Measurements from ENCODE around the gene ZBTB12. TPM values are rescaled to one million over a fixed set of nuclear protein-coding genes. Genes with fewer than 3 reads are reported as not detected.

The ZBTB12 gene
- total and polyA plus RNA-seq, 2 of the 8 experiments (the other 6 are each of a cell fraction or from before 2014, with no cell fraction given), result 20.7 to 40.8 TPM

- TF ChIP-seq CHD7 (IDR thresholded peaks at IDR 0.05; ENCODE audit: insufficient replicate concordance, low read length), result no peak
- no peak for TF ChIP-seq CBX5 (IDR thresholded peaks at IDR 0.05; ENCODE audit: low read depth, low read length)
- TF ChIP-seq SRF (IDR thresholded peaks at IDR 0.05; ENCODE audit: low read depth, low read length), result no peak
- TF ChIP-seq KDM5A (IDR thresholded peaks at IDR 0.05; ENCODE audit: low read length), result no peak
These were observed 2.1 kb upstream of the ZBTB12 start (continued) for GRCh38 chr6:31903957-31904356.
